Gastroesophageal sphincter (tissue), 3 donors: Measurements from ENCODE around the gene LSP1.

Source experiments
- CTCF ChIP-seq, 4 experiments: fragments of 200-600 bp in 2 of 4; fragments of 450-650 bp in 2 of 4; sonication (generic) in 1 of 4; IDR thresholded peaks; one replicate each; pipeline ENCODE4 v1.5.1; 2017 to 2019; ENCODE audit warnings: antibody characterized with exemption in 4 of 4, mild to moderate bottlenecking in 2 of 4, moderate library complexity in 2 of 4
- EP300 ChIP-seq: sonication (generic); formaldehyde crosslinking; IDR thresholded peaks from one replicate; pipeline ENCODE4 v1.6.1; 2017; ENCODE audit warnings: antibody characterized with exemption, mild to moderate bottlenecking
- POLR2A ChIP-seq, 2 donors: fragments of 450-650 bp; IDR thresholded peaks; one replicate each; pipeline ENCODE4 v1.6.1; 2017; ENCODE audit warnings: antibody characterized with exemption in 2 of 2, mild to moderate bottlenecking in 2 of 2, moderate library complexity in 1 of 2
- POLR2AphosphoS5 ChIP-seq: sonication (generic); formaldehyde crosslinking; IDR thresholded peaks from one replicate; pipeline ENCODE4 v1.6.1; 2017; ENCODE audit warnings: antibody characterized with exemption

- no peak for TF ChIP-seq CTCF (IDR thresholded peaks at IDR 0.05)
- no peak for TF ChIP-seq POLR2A (IDR thresholded peaks at IDR 0.05)
- TF ChIP-seq POLR2AphosphoS5: no peak
- no peak for TF ChIP-seq EP300
These were observed 12.0 kb upstream of the LSP1 start for GRCh38 chr11:1840780-1841480.
